HG02798 (cell line): ENCODE measurements around the gene PCMT1.
"Not testable (repeated sequence)": the region's sequence is repeated elsewhere in the genome, so short reads cannot be mapped to it uniquely, and the experiment has no call there.

Experiments
- ATAC-seq: cut with Tn5 transposase; IDR thresholded peaks from one replicate; pipeline ENCODE4 v1.9.1; 2021; ENCODE audit warnings: mild to moderate bottlenecking; ENCODE audit not compliant: unreplicated experiment, poor library complexity

The PCMT1 gene

GRCh38 chr6:149851461-149852110 lies 102.0 kb downstream of the PCMT1 start:
- no peak for ATAC-seq

- ATAC-seq = no peak
These were observed 102.6 kb downstream of the PCMT1 start for GRCh38 chr6:149852180-149852579.

- ATAC-seq = no peak
These were observed 103.3 kb downstream of the PCMT1 start for GRCh38 chr6:149852881-149853280.

- not testable (repeated sequence) for ATAC-seq
These were observed 104.5 kb downstream of the PCMT1 start for GRCh38 chr6:149854017-149854416.

DNA sequence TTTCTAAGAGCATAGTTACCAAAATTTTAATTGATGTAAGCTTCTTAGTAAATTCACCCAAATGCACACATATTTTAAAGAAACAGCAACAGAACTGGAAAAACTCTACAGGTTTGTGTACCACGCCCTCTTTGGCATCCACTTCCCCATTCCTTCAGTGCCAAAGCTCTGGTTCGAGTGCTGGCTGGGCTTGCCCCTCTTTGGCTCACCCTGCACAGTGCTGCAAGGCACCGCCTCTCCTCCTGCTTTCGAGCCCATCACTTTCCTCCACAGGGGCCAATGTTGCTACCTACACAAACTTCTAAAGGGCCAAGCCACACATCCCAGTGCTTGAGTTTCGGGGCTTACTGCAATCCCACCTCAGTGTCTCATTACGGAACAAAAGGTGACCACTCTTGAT lies 105.0 kb downstream of the PCMT1 start:
- ATAC-seq = no peak

DNA sequence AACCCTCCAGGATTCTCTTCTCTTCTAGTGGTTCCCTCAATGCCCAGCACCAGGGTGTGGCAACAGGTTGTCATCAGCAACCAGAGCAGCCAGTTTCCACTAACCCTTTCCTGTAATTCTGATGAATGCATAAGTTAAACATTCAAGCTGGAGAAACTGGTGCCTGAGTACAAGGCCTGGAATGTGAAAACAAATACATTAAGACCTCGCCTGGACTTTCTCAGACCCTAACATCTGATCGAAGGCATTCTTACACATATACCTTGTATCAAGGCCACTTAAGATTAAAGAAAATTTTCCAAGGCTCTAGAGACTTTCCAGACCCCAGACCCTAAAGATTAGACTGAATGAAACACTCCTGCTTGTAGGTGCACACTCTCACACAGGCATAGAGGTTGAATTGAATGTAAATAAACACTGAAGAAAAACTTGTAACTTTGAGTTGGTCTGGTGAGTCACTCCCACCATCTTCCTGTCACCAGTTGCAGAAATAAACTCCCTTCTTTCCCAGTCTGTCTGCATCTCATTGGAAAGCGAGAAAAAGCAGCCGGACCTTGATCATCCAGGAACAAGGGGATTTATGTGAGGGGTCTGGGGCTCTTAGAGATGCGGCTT lies 105.6 kb downstream of the PCMT1 start:
- no peak for ATAC-seq

GRCh38 chr6:149855741-149856140 lies 106.2 kb downstream of the PCMT1 start:
- ATAC-seq = no peak

DNA sequence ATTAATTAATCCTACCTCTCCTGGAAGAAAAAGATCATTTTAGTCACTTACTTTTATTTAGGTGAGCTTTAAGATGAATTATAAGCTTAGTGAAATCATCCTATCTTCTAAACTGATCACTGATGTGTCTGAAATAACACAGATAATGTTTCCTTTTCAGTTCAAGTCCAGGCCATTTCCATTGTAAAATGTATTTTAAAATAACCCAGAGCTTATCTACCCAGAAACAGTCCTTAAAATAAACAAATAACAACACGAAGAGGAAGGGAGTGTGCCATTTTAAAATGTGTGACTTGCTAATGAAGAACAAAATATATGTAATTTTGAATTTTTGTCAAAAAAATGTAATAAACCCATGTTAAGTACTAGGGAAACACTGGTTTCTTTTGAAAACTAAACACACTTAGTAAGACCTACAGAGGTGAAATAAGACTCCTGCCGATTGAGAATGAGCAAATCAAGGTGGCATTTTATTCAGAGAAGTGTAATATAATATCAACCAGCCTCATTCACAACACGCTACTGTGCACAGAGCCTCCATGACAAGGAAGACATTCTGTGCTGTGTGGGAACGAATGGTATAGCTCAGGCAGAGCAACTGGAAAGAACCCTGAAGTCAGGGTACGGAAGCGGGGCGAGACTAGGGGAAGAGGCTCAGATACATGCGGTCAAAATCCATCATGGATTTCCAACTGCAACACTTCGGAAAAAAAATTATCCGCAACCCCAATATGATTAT lies 106.9 kb downstream of the PCMT1 start:
- ATAC-seq = no peak

DNA sequence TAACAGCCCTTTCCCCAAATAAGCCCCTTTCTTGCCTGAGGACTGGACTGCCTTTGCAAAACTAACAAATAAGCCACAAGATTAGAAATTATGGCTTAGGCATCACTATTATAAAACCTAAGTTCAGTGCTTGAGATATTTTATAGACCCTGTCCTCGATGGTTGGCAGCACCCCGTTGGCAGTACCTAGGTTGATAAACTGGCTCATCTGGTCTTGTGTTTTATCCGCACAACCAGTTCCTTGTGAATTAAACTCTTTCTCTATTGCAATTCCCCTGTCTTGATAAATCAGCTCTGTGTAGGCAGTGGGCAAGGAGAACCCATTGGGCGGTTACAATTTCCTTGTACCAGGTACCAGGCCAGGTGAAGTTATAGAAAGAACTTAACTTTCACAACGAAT lies 108.0 kb downstream of the PCMT1 start:
- no peak for ATAC-seq

GRCh38 chr6:149859368-149859767 lies 109.8 kb downstream of the PCMT1 start:
- no peak for ATAC-seq

GRCh38 chr6:149859938-149860337 lies 110.4 kb downstream of the PCMT1 start:
- no peak for ATAC-seq

DNA sequence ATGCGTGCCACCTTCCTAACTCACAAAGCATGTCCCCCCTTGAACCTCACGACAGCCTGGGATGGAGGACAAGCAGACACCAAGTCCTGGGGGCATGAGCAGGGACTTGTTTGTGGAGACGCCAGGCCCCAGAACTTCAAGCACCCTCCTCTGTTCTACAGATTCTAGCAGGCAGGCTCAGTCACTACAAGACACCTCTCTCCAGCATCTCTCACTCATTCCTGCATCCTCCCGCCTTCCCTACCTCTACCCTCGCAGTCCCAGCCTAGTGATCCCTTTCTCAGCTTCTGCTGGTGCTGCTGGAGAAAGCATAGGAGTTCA lies 110.9 kb downstream of the PCMT1 start:
- no peak for ATAC-seq
